HCEC 1CT (cell line): ENCODE measurements around the gene SLC2A10.
A peak's percentile ranks its signal among the peaks of the same experiment; 100 is the strongest.

Experiments used
- DNase-seq: peaks from one replicate; pipeline ENCODE4 v3.0.0-alpha.2; 2017

Gene SLC2A10

DNA sequence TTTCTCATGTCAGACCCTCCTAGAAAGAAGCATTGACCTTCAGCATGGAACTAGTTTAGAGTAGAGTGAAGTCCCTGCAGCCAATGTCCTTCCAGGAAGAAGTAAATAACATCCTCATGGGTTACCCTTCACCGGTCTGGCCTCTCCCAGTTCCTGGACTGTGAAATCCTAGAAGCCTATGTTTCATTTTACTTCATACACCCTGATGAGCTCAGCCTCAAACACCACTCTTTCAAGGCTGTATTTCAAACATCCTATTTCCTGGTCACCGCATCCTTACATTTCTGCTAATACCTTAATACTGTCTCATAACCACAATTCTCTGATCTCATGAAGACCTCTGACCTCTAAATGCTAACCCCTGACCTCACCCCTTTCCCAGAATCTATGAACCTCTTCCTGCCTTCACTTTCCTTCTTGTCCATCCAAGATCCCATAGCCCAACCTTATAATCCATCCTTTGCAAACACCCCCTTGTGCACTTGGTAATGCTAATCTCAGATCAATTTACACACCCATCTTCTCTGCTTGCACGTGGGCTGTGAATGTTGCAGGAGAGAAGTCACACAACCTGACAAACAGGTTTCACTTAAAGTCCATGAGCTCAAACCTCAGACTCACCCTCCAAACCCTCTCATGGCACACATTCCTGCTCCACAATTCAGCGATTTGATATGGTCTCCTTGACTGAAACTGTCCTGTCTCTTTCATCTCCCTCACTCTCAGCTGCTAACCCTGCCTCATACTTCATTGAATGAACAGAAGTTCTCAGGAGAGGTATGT, 30.2 kb downstream of the SLC2A10 start:
- peak; percentile 64 for DNase-seq

DNA sequence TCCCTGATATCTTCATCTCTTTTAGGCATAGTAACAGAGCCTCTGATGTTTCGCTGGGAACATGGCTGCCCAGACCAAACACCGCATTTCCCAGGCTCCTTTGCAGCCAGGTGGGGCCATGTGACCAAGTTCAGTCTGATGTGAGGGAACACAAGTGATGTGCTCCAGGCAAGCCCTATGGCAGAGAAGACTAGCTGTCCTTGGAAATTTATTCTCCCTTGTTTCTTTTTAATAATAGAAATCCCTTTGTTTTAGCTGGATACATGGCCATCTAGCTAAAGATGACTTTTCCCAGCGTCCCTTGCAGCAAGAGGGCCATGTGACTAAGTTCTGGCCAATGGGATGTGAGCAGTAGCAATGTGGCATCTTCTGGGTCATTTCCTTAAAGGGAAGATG, 30.8 kb downstream of the SLC2A10 start:
- DNase-seq: no peak

DNA sequence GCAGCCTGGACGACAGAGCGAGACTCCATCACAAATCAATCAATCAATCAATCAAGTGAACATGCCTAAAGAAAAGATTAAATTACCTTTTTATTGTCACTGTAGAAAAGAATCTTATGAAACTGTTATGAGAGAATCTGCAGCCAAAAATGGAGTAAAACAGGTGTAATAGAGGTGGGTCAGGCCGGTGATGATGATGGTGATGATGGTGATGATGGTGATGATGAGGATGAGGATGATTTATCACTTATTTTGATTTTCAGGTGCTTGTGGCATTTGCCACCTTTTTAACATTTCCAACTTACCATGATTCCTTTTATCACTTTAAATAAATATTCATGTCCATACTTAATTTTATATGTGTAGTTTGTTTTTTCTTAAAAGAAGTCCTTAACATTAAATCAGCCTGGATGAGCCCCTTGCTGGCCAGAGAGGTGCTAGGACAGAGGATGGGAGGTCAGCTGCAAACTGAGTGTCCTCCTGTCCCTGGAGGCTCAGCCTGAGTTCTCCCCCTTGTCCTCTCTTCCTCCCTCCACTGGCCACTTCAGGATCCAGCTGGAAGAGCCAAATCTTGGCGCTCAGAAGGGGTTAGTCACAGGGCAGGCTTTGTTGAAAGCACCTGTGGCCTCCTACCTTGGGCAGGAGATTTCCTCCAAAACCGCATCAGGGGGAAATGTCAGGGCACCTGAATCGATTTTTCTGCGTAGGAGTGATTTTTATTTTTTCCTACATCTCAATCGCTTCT, 32.6 kb downstream of the SLC2A10 start:
- no peak for DNase-seq

DNA sequence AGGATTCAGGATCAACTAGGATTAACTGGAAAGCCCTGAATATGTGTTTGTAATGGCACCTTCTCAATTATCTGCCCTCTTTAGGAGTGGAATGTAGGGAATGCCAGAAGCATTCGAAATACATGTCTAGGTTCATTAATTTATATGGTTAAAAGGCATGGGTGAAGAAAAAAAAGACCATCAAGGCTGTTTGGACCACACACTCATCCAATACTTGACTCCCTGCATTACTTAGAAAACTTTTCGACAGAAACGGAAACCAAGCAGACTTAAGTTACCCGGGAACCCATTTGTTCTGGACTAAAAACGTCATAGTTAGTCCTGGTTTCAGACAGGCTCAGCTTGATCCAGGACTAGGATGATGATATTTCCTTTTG, 33.2 kb downstream of the SLC2A10 start:
- no peak for DNase-seq

DNA sequence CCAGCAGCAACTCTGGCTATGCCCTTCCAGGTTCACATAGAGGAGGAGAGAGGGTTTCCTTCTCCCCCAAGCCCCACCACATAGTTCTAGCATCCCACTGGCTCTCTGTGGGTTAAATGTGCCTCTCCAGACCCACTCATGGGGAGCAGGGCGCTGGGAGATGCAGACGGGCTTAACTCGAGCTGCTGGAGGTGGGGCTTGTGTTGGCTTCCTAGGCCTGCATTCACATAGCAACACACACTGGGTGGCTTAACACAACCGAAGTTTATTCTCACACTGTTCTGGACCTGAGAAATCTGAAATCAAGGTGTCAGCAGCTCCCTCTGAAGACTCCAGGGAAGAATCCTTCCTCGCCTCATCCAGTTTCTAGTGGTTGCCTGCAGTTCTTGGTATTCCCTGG, 33.6 kb downstream of the SLC2A10 start:
- no peak for DNase-seq

DNA sequence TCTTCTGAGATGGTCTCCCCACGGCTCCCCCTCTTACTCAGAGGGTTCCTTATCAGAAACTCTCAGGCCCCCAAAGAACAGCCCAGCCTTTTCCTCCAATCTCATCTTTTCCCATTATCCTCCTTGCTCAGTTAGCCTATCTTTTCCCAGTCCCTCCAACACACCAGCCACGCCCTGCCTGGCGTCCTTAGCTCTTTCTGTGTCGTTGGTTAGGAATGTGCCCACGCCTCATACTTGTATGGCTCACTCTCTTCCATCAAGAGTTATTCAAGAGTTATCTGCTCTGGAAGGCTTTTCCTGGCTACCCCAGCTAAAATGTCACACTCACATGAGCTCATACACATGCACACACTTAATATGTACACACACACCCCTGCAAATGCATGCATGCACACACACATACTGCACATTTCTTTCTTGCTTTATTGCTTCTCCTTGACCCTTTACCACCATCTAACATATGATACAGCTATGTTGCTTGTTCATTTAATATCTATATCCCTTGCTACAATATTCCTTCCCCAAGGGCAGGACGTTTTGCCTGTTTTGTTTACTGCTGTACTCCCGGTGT, 37.6 kb downstream of the SLC2A10 start:
- DNase-seq: peak; percentile 29

DNA sequence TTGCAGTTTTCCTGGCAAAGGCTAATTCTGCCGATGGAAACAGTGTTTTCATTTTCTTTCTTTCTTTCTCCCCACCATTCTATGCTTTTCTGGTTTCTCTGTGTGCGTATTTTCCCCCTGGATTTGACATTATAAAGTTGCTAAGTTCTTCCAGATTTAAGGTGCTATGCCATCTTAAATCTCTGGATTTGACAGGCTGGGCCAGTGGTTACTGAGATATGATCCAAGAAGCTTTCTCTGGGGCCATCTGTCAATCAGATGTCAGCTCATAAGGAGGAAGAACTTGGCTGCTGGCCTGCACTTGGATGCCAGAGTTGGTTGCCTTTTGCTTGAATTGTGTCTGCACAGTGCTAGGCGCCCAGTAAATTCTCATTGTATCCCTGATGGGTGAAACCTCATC, 39.7 kb downstream of the SLC2A10 start:
- DNase-seq: no peak

DNA sequence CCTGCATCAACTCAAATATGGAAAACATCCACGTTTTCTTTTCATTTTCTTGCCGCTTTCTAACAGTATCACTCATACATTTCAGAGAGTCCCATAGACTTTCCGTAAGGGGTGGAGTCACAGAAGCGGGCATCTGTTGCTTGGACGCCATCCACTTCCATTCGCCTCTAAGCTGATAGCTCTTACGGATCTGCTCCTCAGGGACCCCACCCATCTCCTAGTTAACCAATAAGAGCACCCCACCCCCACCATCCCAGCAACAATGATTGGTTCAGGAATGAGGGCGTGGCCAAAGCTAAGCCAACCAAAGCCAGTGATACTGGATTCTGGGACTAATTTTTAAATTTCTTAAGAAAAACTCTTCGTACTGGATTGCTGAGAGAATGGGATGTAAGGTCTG, 42.4 kb downstream of the SLC2A10 start:
- no peak for DNase-seq

DNA sequence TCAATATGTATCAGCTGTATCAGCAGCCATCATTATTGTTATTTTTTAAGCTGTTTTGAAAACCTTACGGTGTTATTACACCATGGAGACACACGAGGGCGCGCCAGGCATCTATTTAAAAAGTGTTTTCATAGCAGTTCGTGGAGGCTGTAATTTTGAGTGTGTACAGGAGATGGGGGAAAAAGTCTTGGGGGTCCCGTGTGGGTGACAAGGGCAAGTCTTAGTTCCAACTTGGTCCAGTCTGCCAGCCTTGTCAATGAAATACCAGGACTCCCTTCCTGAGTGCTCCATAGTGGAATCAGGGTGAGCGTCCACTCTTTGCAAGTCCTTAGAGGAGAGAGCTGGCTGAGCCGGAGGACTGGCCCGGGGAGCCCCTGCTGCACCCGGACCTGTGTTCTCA, 43.3 kb downstream of the SLC2A10 start:
- peak; percentile 50 for DNase-seq

DNA sequence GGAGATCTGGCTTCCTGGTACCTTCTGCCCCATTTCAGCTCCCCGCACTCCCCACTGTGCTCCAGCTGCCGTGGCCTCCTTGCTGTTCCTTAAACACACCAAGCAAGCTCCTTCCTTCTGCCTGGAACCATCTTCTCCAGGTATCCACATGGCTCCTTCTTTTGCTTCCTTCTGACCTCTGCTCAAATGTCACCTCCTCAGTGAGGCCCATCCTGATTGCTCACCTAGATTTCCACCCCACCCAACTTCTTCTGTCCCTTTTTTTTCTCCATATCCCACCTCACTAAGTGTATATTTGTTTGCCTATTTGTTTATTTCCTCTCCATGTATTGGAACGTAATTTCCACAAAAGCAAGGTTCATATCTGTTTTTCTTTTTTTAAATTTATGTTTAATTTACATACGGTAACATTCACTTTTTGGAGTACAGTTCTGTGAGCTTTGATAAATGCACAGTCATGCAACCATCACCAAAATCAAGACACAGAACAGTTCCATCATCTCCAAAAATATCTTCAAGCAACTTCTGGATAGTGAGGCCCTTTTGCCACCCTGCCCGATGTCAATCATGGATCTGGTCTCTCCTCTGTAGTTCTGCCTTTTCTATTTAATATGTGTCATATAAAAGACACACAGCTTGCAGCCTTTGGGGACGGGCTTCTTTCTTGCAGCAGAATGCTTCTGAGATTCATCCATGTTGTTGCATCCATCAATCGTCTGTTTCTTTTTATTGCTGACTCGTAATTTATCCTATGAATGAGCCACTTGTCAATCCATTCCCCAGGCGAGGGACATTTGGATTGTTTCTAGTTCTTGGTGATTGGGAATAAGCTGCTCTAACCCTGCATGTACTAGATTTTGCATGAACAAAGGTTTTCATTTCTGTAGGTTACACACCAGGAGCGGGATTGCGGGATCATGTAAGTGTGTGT, 46.3 kb downstream of the SLC2A10 start:
- no peak for DNase-seq

DNA sequence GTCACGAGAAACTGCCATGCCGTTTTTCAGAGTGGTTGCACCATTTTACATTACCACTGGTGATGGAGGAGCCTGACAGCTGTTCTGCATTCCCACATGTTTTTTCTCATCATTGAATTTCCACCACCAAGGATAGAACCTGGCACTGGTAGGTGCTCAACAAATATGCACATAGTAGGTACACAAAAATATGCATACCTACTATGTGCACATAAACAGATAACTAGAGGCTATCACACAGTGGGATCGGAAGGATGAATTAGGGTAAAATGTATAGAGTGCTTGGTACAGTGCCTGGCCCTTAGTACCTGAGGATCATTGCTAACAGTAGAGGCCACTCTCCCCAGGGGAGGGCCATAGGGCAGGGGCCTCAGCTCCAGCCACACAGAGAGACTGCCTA, 47.0 kb downstream of the SLC2A10 start:
- DNase-seq: no peak

DNA sequence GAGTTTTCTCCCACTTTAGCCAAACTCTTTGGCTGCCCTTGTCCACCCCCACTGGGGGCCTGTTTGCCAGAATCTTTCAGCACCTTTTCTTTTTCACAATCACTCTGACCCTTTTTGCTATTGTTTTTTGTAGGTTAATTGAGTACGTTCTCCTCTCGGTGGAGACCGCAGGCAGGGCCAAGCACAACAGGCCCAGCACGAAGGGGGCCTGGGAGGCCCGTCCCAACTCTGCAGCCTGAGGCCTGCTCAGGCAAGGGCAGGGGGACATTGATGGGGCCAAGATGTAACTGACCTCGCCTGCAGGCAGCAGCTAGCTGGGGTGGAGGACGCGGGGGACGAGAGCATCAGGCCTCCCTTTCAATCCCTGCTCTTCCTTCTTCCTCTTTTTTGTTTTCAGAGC, 47.7 kb downstream of the SLC2A10 start:
- DNase-seq: no peak

DNA sequence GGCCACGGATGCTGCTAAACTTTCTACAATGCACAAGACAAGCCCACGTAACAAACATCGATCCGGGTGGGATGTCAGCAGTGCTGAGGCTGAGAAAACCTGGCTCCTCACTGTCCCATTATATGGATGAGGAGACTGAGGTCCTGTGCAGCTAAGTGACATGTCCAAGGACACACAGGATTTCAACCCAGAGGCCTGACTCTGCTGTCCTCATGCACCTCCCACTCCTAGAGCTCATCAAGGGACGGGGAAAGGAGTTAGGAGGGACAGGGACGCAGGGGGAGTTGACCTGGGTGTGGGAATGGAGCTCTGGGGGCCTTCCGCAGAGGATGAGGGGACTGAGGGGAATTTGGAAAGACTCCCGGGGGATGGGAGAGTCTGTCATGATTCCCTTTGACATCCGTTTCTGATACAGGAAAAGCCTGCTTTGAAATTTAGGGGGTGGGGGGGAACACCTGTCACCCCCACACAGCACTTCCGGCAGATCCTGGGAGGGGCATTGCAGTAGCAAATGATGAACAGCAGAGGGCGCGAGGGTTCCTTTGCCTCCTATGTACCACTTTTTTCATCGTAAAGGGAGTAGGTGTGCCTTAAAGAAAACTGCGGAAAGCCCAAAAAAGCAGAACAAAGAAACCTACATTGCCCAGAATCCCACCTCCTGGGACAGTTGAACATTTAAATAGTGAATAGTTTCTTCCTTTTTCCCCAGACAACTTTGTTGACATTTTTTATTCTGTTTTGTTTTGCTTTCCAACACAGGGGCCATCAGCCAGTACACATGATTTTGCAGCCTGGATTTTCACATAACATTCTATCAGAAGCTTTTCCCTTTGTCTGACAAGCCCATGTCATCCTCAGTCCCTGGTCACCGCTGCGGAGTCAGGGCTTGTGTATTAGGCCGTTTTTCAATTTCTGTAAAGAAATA, 48.6 kb downstream of the SLC2A10 start:
- peak; percentile 45 for DNase-seq

DNA sequence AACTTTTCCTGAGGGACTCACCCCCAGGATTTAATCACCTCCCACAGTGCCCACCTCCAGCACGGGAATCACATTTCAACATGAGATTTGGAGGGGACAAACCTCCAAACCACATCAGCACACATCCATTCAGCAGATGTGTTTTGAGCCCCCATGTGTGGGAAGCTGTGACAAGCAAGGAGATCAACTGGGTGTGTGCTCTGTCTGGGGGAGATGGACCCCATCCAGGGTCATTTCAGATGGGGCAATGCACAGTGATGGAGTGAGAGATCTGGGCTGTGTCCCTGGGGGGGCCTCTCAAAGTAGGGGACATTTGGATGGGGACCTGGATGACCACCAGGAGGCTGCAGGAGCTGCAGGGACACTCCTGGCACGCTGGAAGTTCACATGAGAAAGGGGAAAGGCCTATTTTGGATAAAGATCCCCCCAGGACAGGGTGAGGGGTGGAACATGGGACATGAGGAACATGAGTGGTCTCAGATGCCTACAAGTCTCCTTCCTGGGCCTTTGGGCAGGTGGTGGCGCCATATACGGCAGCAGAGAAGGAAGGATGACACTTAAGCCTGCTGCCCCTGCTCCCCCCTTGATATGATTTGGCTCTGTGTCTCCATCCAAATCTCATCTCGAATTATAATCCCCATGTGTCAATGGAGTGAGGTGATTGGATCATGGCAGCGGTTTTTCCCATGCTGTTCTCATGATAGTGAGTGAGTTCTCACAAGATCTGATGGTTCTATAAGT, 49.6 kb downstream of the SLC2A10 start:
- no peak for DNase-seq

DNA sequence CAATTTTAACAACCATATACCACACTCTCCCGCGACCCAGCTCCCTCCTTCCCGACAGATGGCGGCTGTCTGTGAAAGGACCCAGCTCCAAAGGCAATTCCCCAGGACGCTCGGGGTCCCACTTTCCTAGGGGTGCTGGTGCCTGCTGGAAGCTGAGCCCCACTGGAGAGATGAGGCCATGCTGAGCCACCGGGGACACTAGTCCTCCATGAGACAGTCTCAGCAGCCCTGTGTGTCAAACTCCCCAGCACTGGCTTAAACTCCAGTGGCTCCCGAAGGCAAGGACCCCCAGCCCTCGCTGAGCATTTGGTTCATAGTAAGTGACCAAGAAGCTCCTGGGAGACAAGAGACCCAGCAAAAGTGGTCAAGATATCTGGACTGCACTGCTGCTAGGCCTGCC, 52.1 kb downstream of the SLC2A10 start:
- no peak for DNase-seq

DNA sequence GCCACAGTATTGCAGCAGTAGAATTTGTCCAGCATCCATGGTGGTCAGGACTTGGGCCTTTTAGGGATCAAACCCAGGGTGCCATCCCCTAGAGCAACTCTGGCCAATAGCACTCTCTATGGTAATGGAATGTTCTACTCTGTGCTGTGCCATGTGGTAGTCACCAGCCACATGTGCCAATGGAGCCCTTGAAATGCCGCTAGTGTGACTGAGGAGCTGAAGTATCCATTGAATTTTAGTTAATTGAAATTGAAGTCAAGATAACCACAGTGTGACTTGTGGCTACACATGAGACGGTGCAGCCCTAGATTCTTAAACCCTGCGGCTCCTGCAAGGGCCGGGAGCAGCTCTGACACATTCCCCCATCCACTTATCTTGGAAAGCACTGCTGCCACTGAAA, 54.6 kb downstream of the SLC2A10 start:
- DNase-seq: no peak

DNA sequence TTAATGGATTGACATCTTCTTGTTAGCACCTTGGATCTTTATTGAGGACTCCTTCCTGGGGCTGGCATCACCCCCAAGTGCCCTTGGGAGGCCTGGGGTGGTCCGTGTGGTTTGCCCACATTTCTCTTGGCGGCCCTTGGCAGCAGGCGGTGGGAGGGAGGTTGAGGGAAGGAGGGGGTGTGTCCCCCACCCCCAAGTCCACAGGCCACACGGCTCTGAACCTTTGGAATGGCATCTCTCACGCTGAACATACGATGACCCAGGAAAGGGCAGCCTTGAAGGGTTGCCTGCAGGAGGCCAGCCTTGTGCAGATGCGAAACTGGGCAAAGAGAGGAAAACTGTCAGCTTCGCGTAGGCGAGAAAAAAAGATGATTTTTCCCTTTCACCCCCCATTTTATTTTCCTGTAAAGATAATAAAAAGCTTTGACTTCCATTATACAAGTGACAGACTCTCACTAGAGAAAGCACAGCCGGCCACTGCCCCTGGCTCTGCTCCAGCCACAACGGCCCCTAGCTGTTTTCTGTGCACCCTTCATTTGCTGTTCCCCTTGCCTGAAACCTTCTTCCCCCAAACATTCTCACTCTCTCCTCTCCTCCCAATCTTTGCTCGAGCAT, 56.2 kb downstream of the SLC2A10 start:
- DNase-seq: no peak

DNA sequence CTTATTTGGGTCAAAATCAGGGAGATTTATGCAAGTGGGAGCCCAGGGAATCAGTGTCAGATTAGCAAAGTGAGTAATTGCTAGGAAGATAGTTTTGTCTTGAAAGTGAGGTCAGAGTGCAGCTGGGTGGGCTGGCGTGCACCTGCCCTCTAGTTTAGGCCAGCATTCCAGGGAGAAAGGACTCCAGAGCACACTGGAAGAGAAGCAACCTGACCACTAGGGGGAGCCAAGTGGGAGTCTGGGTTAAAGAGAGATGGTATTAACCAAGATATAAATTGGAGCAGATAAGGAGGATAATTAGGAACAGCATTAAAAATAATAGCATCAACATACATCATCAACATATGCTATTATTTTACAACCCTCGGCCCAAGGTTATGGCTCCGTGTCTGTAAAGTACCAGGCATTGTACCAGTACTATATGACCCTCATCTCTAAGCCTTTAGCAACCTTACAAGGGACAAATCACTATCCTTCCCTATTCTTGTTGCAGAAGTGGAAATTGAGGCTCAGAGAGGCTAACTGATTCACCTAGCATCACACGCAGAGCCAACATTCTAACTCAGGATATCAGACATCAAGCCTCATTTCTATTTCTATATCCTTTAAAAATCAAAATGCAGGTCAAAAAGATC, 57.8 kb downstream of the SLC2A10 start:
- DNase-seq: peak; percentile 20

DNA sequence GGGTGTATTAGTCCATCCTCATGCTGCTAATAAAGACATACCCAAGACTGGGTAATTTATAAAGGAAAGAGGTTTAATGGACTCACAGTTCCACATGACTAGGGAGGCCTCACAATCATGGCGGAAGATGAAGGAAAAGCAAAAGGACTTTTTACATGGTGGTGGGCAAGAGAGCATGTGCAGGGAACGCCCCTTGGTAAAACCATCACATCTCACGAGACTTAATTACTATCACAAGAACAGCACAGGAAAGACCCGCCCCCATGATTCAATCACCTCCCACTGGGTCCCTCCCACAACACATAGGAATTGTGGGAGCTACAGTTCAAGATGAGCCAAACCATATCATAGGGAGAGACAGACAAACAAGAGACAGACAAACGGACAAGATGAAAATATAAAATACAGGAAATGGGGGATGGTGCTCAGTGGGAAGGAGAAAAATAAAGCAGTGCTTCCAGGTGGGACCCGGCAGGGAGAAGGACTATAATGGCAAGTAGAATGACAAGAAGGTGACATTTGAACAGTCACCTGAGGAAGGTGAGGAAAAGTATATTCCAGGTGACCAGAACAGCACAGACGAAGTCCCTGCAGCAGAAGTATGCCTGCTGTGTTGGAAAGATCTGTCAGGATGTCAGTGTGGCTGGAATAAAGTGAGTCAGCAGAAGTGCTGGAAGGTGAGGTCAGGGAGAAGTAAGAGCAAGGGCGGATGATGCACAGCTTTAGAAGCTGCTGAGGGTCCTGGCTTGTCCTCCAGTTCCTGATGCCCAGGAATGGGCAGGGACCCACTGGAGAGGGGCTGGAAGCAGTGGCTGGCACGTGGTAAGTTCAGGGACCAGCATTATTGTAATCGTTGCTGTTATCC, 61.1 kb downstream of the SLC2A10 start:
- DNase-seq: no peak
